Stimulated activated naive CD8-positive, alpha-beta T cell treated with anti-CD3 and anti-CD28 coated beads, Interleukin-15, amount 100 ng/mL, for 72 hours (primary cell): ENCODE measurements around the gene PPM1F.
"Not testable (repeated sequence)": the region's sequence is repeated elsewhere in the genome, so short reads cannot be mapped to it uniquely, and the experiment has no call there.

ENCODE experiments used
- ATAC-seq: fragments of 150-1000 bp; cut with Tn5 transposase; 2 replicates; pipeline ENCODE4 v1.10.0; 2021; ENCODE audit warnings: mild to moderate bottlenecking, moderate library complexity
- DNase-seq, 2 donors: peaks; one replicate each; pipeline ENCODE4 v3.0.0; 2021 to 2022
- H3K27ac Mint-ChIP-seq, 2 donors: one replicate each; pipeline ENCODE4 v1.8.0; 2022; ENCODE audit warnings: mild to moderate bottlenecking in 2 of 2, mixed read lengths in 2 of 2, moderate library complexity in 2 of 2
- H3K27me3 Mint-ChIP-seq: one replicate; pipeline ENCODE4 v1.8.0; 2022; ENCODE audit warnings: mixed read lengths
- H3K4me1 Mint-ChIP-seq: one replicate; pipeline ENCODE4 v1.8.0; 2022; ENCODE audit warnings: mild to moderate bottlenecking, mixed read lengths
- H3K4me3 Mint-ChIP-seq, 2 donors: one replicate each; pipeline ENCODE4 v1.8.0; 2022; ENCODE audit warnings: mild to moderate bottlenecking in 2 of 2, mixed read lengths in 2 of 2, moderate library complexity in 1 of 2
- H3K9me3 Mint-ChIP-seq, 2 donors: one replicate each; pipeline ENCODE4 v1.8.0; 2022; ENCODE audit warnings: mixed read lengths in 2 of 2

PPM1F gene

GRCh38 chr22:21923163-21923561 is 29.5 kb downstream of the PPM1F start:
- H3K27ac Mint-ChIP-seq, result no peak overlapping the region
- H3K9me3 Mint-ChIP-seq, result no peaks in the 10 kb centered on the region
- H3K4me3 Mint-ChIP-seq, result no peak overlapping the region

GRCh38 chr22:21922370-21923162 is 30.1 kb downstream of the PPM1F start:
- no peaks in the 10 kb centered on the region for H3K9me3 Mint-ChIP-seq
- no peaks in the 10 kb centered on the region for H3K4me1 Mint-ChIP-seq
- ATAC-seq (no peak), DNase-seq (no peak)
- no peak overlapping the region for H3K4me3 Mint-ChIP-seq
- no peak overlapping the region for H3K27ac Mint-ChIP-seq
- no peaks in the 10 kb centered on the region for H3K27me3 Mint-ChIP-seq

More at GRCh38 chr22:21923163-21923561, 29.5 kb downstream of the PPM1F start:
- H3K27me3 Mint-ChIP-seq, result no peaks in the 10 kb centered on the region
- DNase-seq (no peak), ATAC-seq (no peak)
- H3K4me1 Mint-ChIP-seq, result no peaks in the 10 kb centered on the region

GRCh38 chr22:21921729-21922128 is 30.9 kb downstream of the PPM1F start:
- H3K4me3 Mint-ChIP-seq, result no peak overlapping the region
- H3K27me3 Mint-ChIP-seq, result no peaks in the 10 kb centered on the region
- no peak for DNase-seq
- no peak for ATAC-seq
- no peaks in the 10 kb centered on the region for H3K4me1 Mint-ChIP-seq
- H3K9me3 Mint-ChIP-seq, result no peaks in the 10 kb centered on the region
- no peak overlapping the region for H3K27ac Mint-ChIP-seq

GRCh38 chr22:21921184-21921721 is 31.4 kb downstream of the PPM1F start:
- H3K4me3 Mint-ChIP-seq, result no peak overlapping the region
- H3K27me3 Mint-ChIP-seq, result no peaks in the 10 kb centered on the region
- H3K27ac Mint-ChIP-seq, result no peak overlapping the region
- DNase-seq, result no peak
- no peak for ATAC-seq
- H3K9me3 Mint-ChIP-seq, result no peaks in the 10 kb centered on the region
- no peaks in the 10 kb centered on the region for H3K4me1 Mint-ChIP-seq

- DNase-seq (no peak), ATAC-seq (no peak)
- Mint-ChIP-seq H3K27ac (no peak overlapping the region), H3K9me3 (no peaks in the 10 kb centered on the region), H3K4me3 (no peak overlapping the region), H3K27me3 (no peaks in the 10 kb centered on the region), H3K4me1 (no peaks in the 10 kb centered on the region)
Measured at GRCh38 chr22:21920341-21921183, 32.1 kb downstream of the PPM1F start.

GRCh38 chr22:21919526-21920307 is 32.9 kb downstream of the PPM1F start:
- H3K27me3 Mint-ChIP-seq, result no peaks in the 10 kb centered on the region
- no peak for DNase-seq
- no peak for ATAC-seq

GRCh38 chr22:21918466-21919185 is 34.0 kb downstream of the PPM1F start:
- no peak for ATAC-seq
- H3K9me3 Mint-ChIP-seq, result no peaks in the 10 kb centered on the region
- DNase-seq, result no peak
- no peaks in the 10 kb centered on the region for H3K4me1 Mint-ChIP-seq
- H3K4me3 Mint-ChIP-seq, result no peak overlapping the region
- no peak overlapping the region for H3K27ac Mint-ChIP-seq
- no peaks in the 10 kb centered on the region for H3K27me3 Mint-ChIP-seq

More at GRCh38 chr22:21919526-21920307, 32.9 kb downstream of the PPM1F start:
- no peaks in the 10 kb centered on the region for H3K4me1 Mint-ChIP-seq
- no peak overlapping the region for H3K4me3 Mint-ChIP-seq
- no peaks in the 10 kb centered on the region for H3K9me3 Mint-ChIP-seq
- no peak overlapping the region for H3K27ac Mint-ChIP-seq

GRCh38 chr22:21917959-21918261 is 34.7 kb downstream of the PPM1F start:
- DNase-seq (no peak), ATAC-seq (no peak)
- no peaks in the 10 kb centered on the region for H3K4me1 Mint-ChIP-seq
- no peaks in the 10 kb centered on the region for H3K27me3 Mint-ChIP-seq
- H3K9me3 Mint-ChIP-seq, result no peaks in the 10 kb centered on the region
- H3K4me3 Mint-ChIP-seq, result no peak overlapping the region
- H3K27ac Mint-ChIP-seq, result no peak overlapping the region

- Mint-ChIP-seq H3K27me3 (no peaks in the 10 kb centered on the region), H3K4me1 (no peaks in the 10 kb centered on the region)
Measured at GRCh38 chr22:21917181-21917958, 35.3 kb downstream of the PPM1F start.

GRCh38 chr22:21916309-21916918 is 36.2 kb downstream of the PPM1F start:
- Mint-ChIP-seq H3K4me3 (no peak overlapping the region), H3K4me1 (no peaks in the 10 kb centered on the region), H3K9me3 (no peaks in the 10 kb centered on the region), H3K27ac (no peak overlapping the region), H3K27me3 (no peaks in the 10 kb centered on the region)
- no peak for ATAC-seq
- no peak for DNase-seq

More at GRCh38 chr22:21917181-21917958, 35.3 kb downstream of the PPM1F start:
- no peaks in the 10 kb centered on the region for H3K9me3 Mint-ChIP-seq
- ATAC-seq, result no peak
- no peak for DNase-seq
- no peak overlapping the region for H3K27ac Mint-ChIP-seq
- H3K4me3 Mint-ChIP-seq, result no peak overlapping the region

- Mint-ChIP-seq H3K4me1 (no peaks in the 10 kb centered on the region), H3K27ac (no peak overlapping the region)
- no peak for ATAC-seq
Measured at GRCh38 chr22:21915624-21916308, 36.9 kb downstream of the PPM1F start.

GRCh38 chr22:21914033-21914642 is 38.5 kb downstream of the PPM1F start:
- not testable (repeated sequence) for H3K27ac Mint-ChIP-seq, H3K9me3 Mint-ChIP-seq, H3K4me3 Mint-ChIP-seq, DNase-seq, ATAC-seq, H3K4me1 Mint-ChIP-seq, H3K27me3 Mint-ChIP-seq

More at GRCh38 chr22:21915624-21916308, 36.9 kb downstream of the PPM1F start:
- DNase-seq, result no peak
- no peaks in the 10 kb centered on the region for H3K27me3 Mint-ChIP-seq
- no peak overlapping the region for H3K4me3 Mint-ChIP-seq
- H3K9me3 Mint-ChIP-seq, result no peaks in the 10 kb centered on the region

- not testable (repeated sequence) for H3K4me3 Mint-ChIP-seq, DNase-seq, ATAC-seq, H3K9me3 Mint-ChIP-seq, H3K4me1 Mint-ChIP-seq, H3K27me3 Mint-ChIP-seq, H3K27ac Mint-ChIP-seq
Measured at GRCh38 chr22:21910367-21910766, 42.3 kb downstream of the PPM1F start.
